Measurements from ENCODE around the gene CDH4. TPM values are rescaled to one million over a fixed set of nuclear protein-coding genes. Genes with fewer than 3 reads are reported as not detected.

CDH4 gene
- total and polyA plus RNA-seq, 9 of the 15 experiments (the other 6 are each of a cell fraction or from before 2014, with no cell fraction given), result 0.04 TPM; not detected in 8

- TF ChIP-seq DEAF1 (CRISPR knock-in tag; IDR thresholded peaks at IDR 0.05), result no peak
- TF ChIP-seq NR3C1 (CRISPR knock-in tag; IDR thresholded peaks at IDR 0.05), result no peak
- no peak for TF ChIP-seq HMG20B (CRISPR knock-in tag; IDR thresholded peaks at IDR 0.05)
- no peak for TF ChIP-seq ZNF717 (CRISPR knock-in tag; IDR thresholded peaks at IDR 0.05)
- no peak for TF ChIP-seq GATAD2B (IDR thresholded peaks at IDR 0.05; ENCODE audit: borderline replicate concordance)
- TF ChIP-seq MAX (CRISPR knock-in tag; IDR thresholded peaks at IDR 0.05), result no peak
- no peak for TF ChIP-seq FOXA1 (IDR thresholded peaks at IDR 0.05; ENCODE audit: borderline replicate concordance)
- TF ChIP-seq CREB1 (IDR thresholded peaks at IDR 0.05), result no peak
- no peak for TF ChIP-seq CREB1 (CRISPR knock-in tag; IDR thresholded peaks at IDR 0.05)
- TF ChIP-seq IRF9 (tag; IDR thresholded peaks at IDR 0.05), result no peak
Measured at GRCh38 chr20:61778495-61778863, 526.4 kb downstream of the CDH4 start (continued).
